IPS DF 19.7 (cell line): Measurements from ENCODE around the gene ESR2.
"Not testable (repeated sequence)": the region's sequence is repeated elsewhere in the genome, so short reads cannot be mapped to it uniquely, and the experiment has no call there.

ENCODE experiments used
- DNase-seq: peaks from one replicate; pipeline ENCODE4 v3.0.0-alpha.2; 2013; ENCODE audit warnings: low read depth, low spot score

ESR2 gene

GRCh38 chr14:64147126-64147790 lies 146.9 kb downstream of the ESR2 start:
- DNase-seq = no peak

- DNase-seq = no peak
These were observed 156.4 kb downstream of the ESR2 start for GRCh38 chr14:64137657-64138290.

GRCh38 chr14:64126548-64126947 lies 167.6 kb downstream of the ESR2 start:
- DNase-seq = no peak

- DNase-seq = no peak
These were observed 168.9 kb downstream of the ESR2 start for GRCh38 chr14:64125270-64125669.

GRCh38 chr14:64123241-64123822 lies 170.8 kb downstream of the ESR2 start:
- no peak for DNase-seq

GRCh38 chr14:64119980-64120379 lies 174.2 kb downstream of the ESR2 start:
- DNase-seq = no peak

- DNase-seq = no peak
These were observed 174.7 kb downstream of the ESR2 start for GRCh38 chr14:64119500-64119899.

GRCh38 chr14:64118892-64119291 lies 175.3 kb downstream of the ESR2 start:
- no peak for DNase-seq

- not testable (repeated sequence) for DNase-seq
These were observed 175.8 kb downstream of the ESR2 start for GRCh38 chr14:64118403-64118742.

GRCh38 chr14:64117671-64118402 lies 176.3 kb downstream of the ESR2 start:
- no peak for DNase-seq

- no peak for DNase-seq
These were observed 178.8 kb downstream of the ESR2 start for GRCh38 chr14:64115401-64115800.

- DNase-seq = no peak
These were observed 179.4 kb downstream of the ESR2 start for GRCh38 chr14:64114796-64115195.

- no peak for DNase-seq
These were observed 180.0 kb downstream of the ESR2 start for GRCh38 chr14:64114166-64114565.

GRCh38 chr14:64112867-64113678 lies 181.1 kb downstream of the ESR2 start:
- DNase-seq = no peak

- no peak for DNase-seq
These were observed 183.4 kb downstream of the ESR2 start for GRCh38 chr14:64110802-64111201.

- DNase-seq = no peak
These were observed 184.2 kb downstream of the ESR2 start for GRCh38 chr14:64109819-64110554.

- DNase-seq = no peak
These were observed 186.7 kb downstream of the ESR2 start for GRCh38 chr14:64107438-64107837.

GRCh38 chr14:64098120-64098519 lies 196.1 kb downstream of the ESR2 start:
- no peak for DNase-seq

GRCh38 chr14:64095620-64096019 lies 198.6 kb downstream of the ESR2 start:
- DNase-seq = no peak

- DNase-seq = no peak
These were observed 201.2 kb downstream of the ESR2 start for GRCh38 chr14:64092940-64093339.

GRCh38 chr14:64092338-64092737 lies 201.8 kb downstream of the ESR2 start:
- no peak for DNase-seq
